ENCODE measurements around the gene ULK4. TPM values are rescaled to one million over a fixed set of nuclear protein-coding genes. Genes with fewer than 3 reads are reported as not detected.

ULK4 gene
- total and polyA plus RNA-seq, 2 of the 4 experiments (the other 2 are of a cell fraction), result 2.7 to 5.0 TPM

DNA sequence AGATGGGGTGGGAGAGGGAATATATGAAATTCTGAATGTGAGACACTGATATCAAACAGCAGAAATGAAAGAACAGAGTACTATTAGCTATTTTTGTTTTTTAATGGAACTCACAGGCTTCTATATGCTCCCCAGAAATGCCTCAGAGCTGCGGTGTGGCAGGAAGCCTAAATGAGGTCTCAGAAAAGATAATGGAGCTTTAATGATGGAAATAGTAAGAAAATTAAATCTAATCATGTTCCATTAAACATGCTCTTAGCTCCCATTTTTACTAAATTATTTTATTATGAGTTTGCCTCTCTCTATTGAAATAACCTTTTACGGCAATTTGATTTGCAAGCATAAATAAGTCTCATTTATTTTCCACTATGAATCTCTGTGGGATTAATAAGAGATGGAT lies 378.9 kb downstream of the ULK4 start:
- no peak overlapping the region for H2BK15ac ChIP-seq (ENCODE audit: low read depth, low read length)
- WGBS, 2 experiments (ENCODE audit: extremely low coverage in 2 of 2, insufficient read length in 1 of 2), result no CpG with 5 or more reads among the region's 2 CpGs
- no peaks in the 10 kb centered on the region for H3K79me1 ChIP-seq (ENCODE audit: low read depth in 1 of 2, low read length in 2 of 2)
- ATAC-seq (ENCODE audit: low read depth), result no peak
- H3K56ac ChIP-seq (ENCODE audit: extremely low read depth, insufficient read depth, low read length), result no peak overlapping the region
- ChIA-PET POLR2A (ENCODE audit: unreplicated experiment) (interaction anchor here (0.6 kb wide), 1 partner anchor 380 kb away, joined by 5 read pairs; no protein-coding TSS in a partner anchor), CTCF (no interaction called here)
- DNase-seq, result no peak
- H3K18ac ChIP-seq (ENCODE audit: low read depth, low read length), result no peak overlapping the region
- no peaks in the 10 kb centered on the region for H3K27me3 ChIP-seq (ENCODE audit: control insufficient read depth, insufficient read depth, low read length)
- H4K20me1 ChIP-seq (ENCODE audit: insufficient read depth, low read length), result no peaks in the 10 kb centered on the region; the same call in 1 of the 2 replicates
- H4K91ac ChIP-seq (ENCODE audit: insufficient read depth, low read depth, low read length), result no peak overlapping the region
- no peak overlapping the region for H2AK9ac ChIP-seq (replicated peaks; ENCODE audit: low read depth, low read length, poor library complexity)
- no peak overlapping the region for H3K4me3 ChIP-seq (ENCODE audit: insufficient read depth, low read depth, low read length)
- H3K4me2 ChIP-seq (ENCODE audit: low read depth, low read length), result no peak overlapping the region
- no peak overlapping the region for H2BK5ac ChIP-seq (ENCODE audit: low read depth, low read length, poor library complexity, severe bottlenecking)
- H4K8ac ChIP-seq (ENCODE audit: low read depth in 2 of 2, low read length in 2 of 2), result no peak overlapping the region
- no peaks in the 10 kb centered on the region for H3K4me1 ChIP-seq (ENCODE audit: control insufficient read depth, insufficient read depth, low read length)
- in situ Hi-C loops (cut with MboI; ENCODE audit: low sequenced_read_pairs), result no loop called here
- H2BK120ac ChIP-seq (ENCODE audit: low read depth, low read length), result no peak overlapping the region
- no peaks in the 10 kb centered on the region for H3K36me3 ChIP-seq (ENCODE audit: control insufficient read depth, insufficient read depth, low read length)
- H2BK20ac ChIP-seq (ENCODE audit: low read depth, low read length), result no peak overlapping the region
- H3K9ac ChIP-seq (ENCODE audit: low read depth, low read length), result no peak overlapping the region
- H2AK5ac ChIP-seq (ENCODE audit: low read depth, low read length), result no peak overlapping the region
- no peak overlapping the region for H2AFZ ChIP-seq (replicated peaks; ENCODE audit: low read length, poor library complexity)
- no peak overlapping the region for H4K5ac ChIP-seq (ENCODE audit: low read depth, low read length)
- H3K27ac ChIP-seq (ENCODE audit: insufficient read depth, low read length), result no peak overlapping the region
- H3K23ac ChIP-seq (ENCODE audit: low read depth, low read length), result no peak overlapping the region
- intact Hi-C loops (cut with micrococcal nuclease), result no loop called here
- H3K14ac ChIP-seq (replicated peaks; ENCODE audit: low read depth, low read length), result no peak overlapping the region
- dilution Hi-C loops (cut with HindIII; ENCODE audit: low sequenced_read_pairs, unreplicated experiment), result no loop called here
- H3K4ac ChIP-seq (ENCODE audit: low read depth, low read length), result no peak overlapping the region
- no peaks in the 10 kb centered on the region for H3K9me1 ChIP-seq (ENCODE audit: insufficient read depth, low read length)
- BruUV-seq (replicated peaks), result no TSS peak
- TF ChIP-seq MAZ (IDR thresholded peaks at IDR 0.05; ENCODE audit: borderline replicate concordance, low read depth, low read length), result no peak
- TF ChIP-seq, protein P1, sequence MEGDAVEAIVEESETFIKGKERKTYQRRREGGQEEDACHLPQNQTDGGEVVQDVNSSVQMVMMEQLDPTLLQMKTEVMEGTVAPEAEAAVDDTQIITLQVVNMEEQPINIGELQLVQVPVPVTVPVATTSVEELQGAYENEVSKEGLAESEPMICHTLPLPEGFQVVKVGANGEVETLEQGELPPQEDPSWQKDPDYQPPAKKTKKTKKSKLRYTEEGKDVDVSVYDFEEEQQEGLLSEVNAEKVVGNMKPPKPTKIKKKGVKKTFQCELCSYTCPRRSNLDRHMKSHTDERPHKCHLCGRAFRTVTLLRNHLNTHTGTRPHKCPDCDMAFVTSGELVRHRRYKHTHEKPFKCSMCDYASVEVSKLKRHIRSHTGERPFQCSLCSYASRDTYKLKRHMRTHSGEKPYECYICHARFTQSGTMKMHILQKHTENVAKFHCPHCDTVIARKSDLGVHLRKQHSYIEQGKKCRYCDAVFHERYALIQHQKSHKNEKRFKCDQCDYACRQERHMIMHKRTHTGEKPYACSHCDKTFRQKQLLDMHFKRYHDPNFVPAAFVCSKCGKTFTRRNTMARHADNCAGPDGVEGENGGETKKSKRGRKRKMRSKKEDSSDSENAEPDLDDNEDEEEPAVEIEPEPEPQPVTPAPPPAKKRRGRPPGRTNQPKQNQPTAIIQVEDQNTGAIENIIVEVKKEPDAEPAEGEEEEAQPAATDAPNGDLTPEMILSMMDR (conservative IDR thresholded peaks at IDR 0.05; ENCODE audit: low read depth, low read length), result no peak
- no peak for TF ChIP-seq MAFK (IDR thresholded peaks at IDR 0.05; ENCODE audit: low read depth, low read length)
- no peak for TF ChIP-seq NFE2L2 (IDR thresholded peaks at IDR 0.05; ENCODE audit: low read depth, low read length)
- TF ChIP-seq RAD21 (IDR thresholded peaks at IDR 0.05; ENCODE audit: low read length), result no peak
- TF ChIP-seq, protein P2, sequence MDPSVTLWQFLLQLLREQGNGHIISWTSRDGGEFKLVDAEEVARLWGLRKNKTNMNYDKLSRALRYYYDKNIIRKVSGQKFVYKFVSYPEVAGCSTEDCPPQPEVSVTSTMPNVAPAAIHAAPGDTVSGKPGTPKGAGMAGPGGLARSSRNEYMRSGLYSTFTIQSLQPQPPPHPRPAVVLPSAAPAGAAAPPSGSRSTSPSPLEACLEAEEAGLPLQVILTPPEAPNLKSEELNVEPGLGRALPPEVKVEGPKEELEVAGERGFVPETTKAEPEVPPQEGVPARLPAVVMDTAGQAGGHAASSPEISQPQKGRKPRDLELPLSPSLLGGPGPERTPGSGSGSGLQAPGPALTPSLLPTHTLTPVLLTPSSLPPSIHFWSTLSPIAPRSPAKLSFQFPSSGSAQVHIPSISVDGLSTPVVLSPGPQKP (IDR thresholded peaks at IDR 0.05; ENCODE audit: borderline replicate concordance, low read depth, low read length), result no peak
- TF ChIP-seq CEBPB (IDR thresholded peaks at IDR 0.05; ENCODE audit: low read depth, low read length), result no peak
- TF ChIP-seq FOS (IDR thresholded peaks at IDR 0.05; ENCODE audit: low read depth, low read length), result no peak
- no peak for TF ChIP-seq BHLHE40 (IDR thresholded peaks at IDR 0.05; ENCODE audit: low read depth, low read length)
- TF ChIP-seq, protein P3, sequence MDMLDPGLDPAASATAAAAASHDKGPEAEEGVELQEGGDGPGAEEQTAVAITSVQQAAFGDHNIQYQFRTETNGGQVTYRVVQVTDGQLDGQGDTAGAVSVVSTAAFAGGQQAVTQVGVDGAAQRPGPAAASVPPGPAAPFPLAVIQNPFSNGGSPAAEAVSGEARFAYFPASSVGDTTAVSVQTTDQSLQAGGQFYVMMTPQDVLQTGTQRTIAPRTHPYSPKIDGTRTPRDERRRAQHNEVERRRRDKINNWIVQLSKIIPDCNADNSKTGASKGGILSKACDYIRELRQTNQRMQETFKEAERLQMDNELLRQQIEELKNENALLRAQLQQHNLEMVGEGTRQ (IDR thresholded peaks at IDR 0.05; ENCODE audit: low read depth, low read length), result no peak
- no peak for TF ChIP-seq RFX5 (IDR thresholded peaks at IDR 0.05; ENCODE audit: low read depth, low read length)
- TF ChIP-seq CHD1 (IDR thresholded peaks at IDR 0.05; ENCODE audit: low read depth, low read length), result no peak
- TF ChIP-seq RCOR1 (IDR thresholded peaks at IDR 0.05; ENCODE audit: insufficient replicate concordance, low read length), result no peak
- TF ChIP-seq SMC3 (IDR thresholded peaks at IDR 0.05; ENCODE audit: low read depth, low read length), result no peak
- TF ChIP-seq POLR2A (IDR thresholded peaks at IDR 0.05; ENCODE audit: low read depth, low read length), result no peak
- no peak for TF ChIP-seq MXI1 (IDR thresholded peaks at IDR 0.05; ENCODE audit: borderline replicate concordance, low read depth, low read length)
- H3K9me3 ChIP-seq (ENCODE audit: control insufficient read depth, insufficient read depth, low read length), result no peaks in the 10 kb centered on the region
